HG03521 (cell line): ENCODE data around the gene AQP1.

Experiments used
- ATAC-seq: cut with Tn5 transposase; IDR thresholded peaks from one replicate; pipeline ENCODE4 v1.9.1; 2021; ENCODE audit warnings: mild to moderate bottlenecking, moderate library complexity; ENCODE audit not compliant: unreplicated experiment

Gene AQP1

DNA sequence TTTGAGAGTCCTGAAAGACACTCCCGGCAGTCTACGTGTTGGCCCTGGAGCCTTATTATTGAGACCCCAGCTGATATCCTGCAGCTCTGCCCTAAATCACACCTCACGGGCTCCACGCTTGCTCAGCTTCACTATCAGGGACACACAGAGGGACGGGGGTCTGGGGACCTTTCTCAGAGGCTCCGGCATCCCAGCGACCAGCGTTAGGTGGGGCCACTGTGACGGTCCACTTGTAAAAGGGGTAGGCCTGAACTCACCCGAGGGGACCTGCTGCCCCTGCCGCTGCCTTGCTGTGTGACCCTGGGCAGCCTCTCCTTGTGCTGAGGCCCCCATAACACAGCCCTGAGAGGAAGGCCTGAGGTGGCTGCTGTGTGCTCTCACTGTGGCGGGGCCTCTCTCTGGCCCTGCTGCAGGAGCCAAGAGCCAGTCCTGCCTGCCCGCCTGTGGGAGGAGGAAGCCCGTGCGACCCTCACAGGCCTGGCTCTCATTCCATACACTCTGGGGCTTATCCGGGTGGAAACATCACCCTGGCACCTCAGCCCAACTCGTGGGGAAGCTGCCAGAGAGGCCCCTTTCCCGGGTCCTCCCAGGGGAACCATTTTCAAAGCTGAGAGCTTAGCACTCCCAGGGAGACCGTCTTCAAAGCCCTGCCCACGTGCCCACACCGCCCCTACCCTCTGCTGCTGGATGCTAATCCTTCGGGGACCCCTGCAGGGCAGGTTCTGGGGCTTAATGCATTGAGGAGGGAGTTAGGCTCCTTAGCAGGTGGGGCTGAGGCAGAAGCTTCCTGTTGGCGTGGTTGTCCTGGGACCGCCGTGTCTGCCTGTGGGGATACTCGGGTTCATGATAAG lies 21.7 kb downstream of the AQP1 start:
- no peak for ATAC-seq

- ATAC-seq, result no peak
Measured at GRCh38 chr7:30934225-30934624, 22.6 kb downstream of the AQP1 start.

DNA sequence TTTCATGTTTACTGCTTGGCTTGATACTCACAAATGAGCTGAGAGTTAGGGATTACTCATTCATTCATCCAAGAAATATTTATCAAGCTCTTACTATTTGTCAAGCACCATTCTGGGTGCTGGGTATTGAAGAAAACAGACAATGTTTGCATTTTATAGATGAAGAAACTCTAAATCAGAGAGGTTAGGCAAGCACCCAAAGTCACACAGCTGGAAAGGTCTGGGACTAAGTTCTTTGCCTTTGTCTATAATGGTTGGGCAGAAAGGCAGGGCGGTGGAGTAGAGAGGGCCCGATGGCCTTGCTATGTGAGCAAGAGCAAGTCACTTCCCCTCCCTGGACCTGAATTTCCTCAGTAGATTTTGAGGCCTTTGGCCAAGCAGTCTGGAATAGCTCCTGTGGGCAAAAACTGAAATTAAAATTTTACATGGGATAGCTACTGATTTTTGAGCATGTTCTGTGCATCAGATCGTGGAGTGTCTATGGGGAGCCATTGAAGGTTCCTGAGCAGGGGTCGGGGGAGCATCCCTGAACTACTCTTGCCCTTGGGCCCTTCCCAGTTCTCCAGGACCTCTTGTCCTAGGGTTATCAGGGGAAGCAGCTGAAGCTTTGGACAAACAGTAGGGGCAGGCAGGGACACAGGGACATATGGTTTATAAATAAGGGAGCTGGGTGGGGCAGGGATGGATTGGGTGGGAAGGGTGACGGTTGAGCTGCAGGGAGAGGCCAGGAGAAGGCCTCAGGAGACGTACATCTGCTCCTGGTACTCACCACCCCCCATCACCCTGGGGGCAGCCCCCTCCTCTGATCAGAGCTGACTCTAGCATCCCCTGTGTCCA lies 23.3 kb downstream of the AQP1 start:
- no peak for ATAC-seq

DNA sequence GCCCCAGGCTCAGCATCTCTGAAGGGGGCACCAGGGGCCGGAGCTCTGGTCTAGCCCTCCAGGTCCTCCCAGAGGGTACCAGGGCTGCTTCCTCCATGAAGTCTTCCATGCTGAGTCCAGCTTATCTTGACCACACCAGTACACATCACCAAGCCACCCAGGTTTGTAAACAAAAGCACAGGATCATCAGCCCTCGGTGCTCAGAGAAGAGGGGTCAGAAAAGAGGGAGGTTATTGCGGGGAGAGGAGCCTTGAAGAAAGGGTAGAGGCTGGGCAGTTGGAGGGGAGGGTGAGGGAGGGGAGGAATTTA lies 23.9 kb downstream of the AQP1 start:
- no peak for ATAC-seq

DNA sequence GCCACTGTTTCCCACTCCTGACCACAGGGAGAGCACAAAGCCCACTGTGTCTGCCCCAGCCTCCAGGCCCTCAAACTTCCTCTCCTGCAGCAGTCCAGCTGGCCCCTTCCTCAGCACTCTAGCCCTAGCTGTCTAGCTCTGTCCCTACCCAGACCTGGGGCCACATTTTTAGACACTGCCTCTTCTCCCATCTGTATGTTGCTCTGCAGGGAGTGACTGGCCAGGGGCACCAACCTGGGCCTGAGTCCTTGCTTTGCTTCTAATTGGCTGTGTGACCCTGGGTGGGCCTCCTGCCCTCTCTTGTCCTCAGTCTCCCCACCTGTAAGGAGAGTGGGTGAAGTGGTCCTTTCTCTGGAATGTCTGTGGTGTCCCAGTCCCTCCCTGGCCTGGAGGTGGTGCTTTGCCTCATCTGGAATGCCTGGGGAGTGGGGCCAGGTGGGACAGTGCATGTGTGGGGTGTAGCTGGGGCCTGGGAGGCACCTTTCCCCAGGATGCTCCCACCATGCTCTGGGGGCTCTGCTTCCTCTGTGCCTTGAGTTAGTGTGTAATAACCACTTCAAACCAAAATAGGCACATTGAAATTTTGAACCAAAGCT lies 25.1 kb downstream of the AQP1 start:
- ATAC-seq, result no peak

- no peak for ATAC-seq
Measured at GRCh38 chr7:30937416-30937815, 25.8 kb downstream of the AQP1 start.

GRCh38 chr7:30938435-30939316 lies 27.0 kb downstream of the AQP1 start:
- no peak for ATAC-seq

GRCh38 chr7:30941582-30942323 lies 30.1 kb downstream of the AQP1 start:
- no peak for ATAC-seq

GRCh38 chr7:30950197-30950596 lies 38.5 kb downstream of the AQP1 start:
- ATAC-seq, result no peak

DNA sequence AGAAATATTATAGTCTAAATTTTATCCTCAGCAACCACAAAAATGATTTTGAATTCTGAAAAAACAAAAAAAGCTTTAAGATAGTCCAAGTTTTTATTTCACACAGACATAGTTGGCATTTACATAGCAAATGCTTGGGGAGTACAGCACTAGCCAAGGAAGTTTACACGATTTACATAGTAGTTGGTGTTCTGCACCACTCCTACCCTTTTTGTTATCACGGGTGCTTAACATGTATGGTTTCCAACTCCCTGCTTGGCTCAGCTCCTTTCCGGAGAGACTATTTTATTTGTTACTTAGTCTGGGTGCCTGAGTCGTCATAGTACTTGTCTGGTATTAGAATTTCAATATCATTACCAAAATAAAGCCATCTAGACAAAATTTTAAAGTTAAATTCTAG lies 43.3 kb downstream of the AQP1 start:
- ATAC-seq, result no peak

- ATAC-seq, result no peak
Measured at GRCh38 chr7:30956704-30957103, 45.1 kb downstream of the AQP1 start.

GRCh38 chr7:30963842-30964241 lies 52.2 kb downstream of the AQP1 start, which contains the start of gene GHRHR:
Gene GHRHR (plus strand): TSS chr7:30963953. CDS start chr7:30964069, 116 bp downstream.
- ATAC-seq, result no peak

GRCh38 chr7:30965372-30965771 lies 53.7 kb downstream of the AQP1 start:
- ATAC-seq, result no peak

GRCh38 chr7:30965883-30966282 lies 54.2 kb downstream of the AQP1 start:
- ATAC-seq, result no peak

- no peak for ATAC-seq
Measured at GRCh38 chr7:30968294-30968693, 56.6 kb downstream of the AQP1 start.

GRCh38 chr7:30968747-30969603 lies 57.3 kb downstream of the AQP1 start:
- ATAC-seq, result no peak

GRCh38 chr7:30969604-30969970 lies 57.9 kb downstream of the AQP1 start:
- ATAC-seq, result no peak

DNA sequence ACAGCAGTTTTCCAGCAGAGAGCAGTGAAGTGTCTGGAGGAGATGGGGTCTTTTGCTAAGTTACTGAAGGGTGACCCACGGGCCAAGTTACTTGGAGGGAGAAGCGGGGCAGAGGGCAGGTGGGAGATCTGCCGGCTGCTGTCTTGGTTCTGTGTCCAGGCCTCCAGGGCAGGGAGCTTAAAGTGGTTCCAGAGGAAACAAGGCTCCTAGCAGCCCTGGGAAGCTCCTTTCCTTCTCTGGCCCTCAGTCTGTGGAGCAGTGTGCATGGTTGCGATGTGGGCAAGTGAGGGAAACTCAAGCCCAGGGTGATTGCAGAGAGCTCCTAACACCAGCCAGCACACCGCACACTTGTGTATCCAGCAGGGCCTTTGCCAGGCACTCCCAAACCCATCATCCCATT lies 58.4 kb downstream of the AQP1 start:
- no peak for ATAC-seq

DNA sequence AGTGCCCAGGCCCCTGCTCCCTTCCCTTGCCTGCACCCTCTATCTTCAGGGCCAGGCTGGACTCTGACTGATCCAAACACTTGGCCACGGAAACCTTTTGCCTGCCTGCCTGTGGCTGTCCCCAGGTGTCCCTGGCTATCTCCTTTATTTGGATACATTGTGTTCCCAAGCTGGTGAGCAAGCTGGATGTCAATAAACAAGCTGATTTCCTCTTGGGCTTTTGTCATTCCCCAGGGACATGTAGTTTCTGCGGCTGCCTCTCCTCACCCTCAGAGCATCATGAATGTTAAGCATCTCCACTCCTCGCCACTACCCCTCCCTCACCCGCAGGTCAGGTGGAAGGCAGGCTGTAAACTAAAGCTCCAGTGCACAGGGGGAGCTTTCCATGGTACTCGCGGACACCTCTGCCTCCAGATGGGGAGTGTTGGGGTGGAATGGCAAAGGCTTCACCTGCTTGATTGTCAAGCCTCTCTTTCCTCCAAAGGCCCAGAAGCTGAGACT lies 59.0 kb downstream of the AQP1 start:
- no peak for ATAC-seq
